NCI-H526 treated with DMSO at 0.1 percent for 48 hours (cell line): ENCODE data around the gene KCNIP1.
A peak's percentile ranks its signal among the peaks of the same experiment; 100 is the strongest.

Source experiments
- DNase-seq: peaks from one replicate; lab custom pipeline; 2025; lab: John Stamatoyannopoulos, UW

The KCNIP1 gene

DNA sequence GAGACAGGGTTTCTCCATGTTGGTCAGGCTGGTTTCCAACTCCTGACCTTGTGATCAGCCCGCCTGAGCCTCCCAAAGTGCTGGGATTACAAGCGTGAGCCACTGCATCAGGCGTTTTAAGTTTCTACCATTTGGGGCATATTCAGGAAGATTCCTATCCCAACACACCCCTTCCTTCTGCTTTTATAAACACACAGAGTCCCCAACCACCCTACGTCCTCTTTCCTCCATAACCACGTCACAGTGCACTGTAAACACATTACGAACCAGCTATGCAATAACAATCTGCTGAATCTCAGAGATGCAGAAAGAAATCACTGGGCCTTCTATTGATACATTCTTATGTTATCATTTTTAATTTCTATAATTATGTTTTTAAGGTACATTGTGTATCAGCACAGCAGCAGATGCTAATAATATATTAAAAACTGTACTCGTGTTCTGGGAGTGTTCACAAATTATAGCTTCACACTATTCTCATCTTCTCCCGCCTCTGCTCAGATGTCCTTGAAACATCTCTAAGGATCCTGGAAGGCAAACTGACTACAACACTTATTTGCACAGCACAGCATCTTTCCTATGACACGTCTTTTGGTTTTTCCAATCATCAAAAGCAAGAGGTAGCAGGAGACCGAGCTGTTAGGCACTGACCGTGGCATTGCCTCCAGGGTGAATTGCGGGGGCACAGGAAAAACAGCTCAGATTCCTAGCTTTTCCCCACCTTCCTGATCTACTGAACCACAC, 60.2 kb downstream of the KCNIP1 start:
- no peak for DNase-seq

DNA sequence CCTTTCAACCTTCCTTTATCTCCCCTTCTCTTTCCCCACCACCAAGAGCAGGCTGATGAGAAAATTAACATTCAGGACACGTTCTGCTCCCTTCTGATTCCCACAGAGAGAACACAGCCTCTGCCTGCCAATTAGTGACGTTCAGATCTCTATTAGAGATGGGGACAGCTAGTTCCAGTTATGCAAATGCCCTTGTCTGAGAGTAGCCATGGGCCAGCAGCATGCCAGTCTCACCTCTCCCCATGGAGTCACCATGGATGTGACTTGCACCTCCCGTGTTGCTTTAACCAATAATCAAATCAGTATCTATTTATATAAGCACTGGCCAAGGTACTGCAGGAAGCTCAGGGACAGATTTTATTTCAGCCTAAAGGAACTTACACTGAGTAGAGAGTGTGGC, 61.3 kb downstream of the KCNIP1 start:
- DNase-seq: peak; percentile 45

DNA sequence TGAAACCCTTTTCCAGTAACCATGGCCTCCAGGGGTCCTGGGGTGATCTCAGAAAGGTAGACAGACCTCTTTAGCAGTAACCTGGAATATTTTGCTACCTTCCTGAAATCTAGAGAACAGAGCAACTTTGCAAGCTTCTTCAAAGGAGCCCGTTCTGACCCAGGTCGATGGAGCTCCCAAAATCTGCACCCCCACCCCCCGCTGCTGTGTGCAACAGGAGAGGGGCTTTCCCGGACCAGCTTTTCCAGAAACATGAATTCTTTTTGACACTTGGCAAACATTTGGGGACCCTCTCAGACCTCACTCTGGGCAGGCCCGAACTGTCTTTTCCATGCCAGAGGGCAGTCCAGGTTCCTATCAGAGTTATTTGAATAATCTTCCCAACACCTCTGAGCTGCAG, 65.3 kb downstream of the KCNIP1 start:
- no peak for DNase-seq

DNA sequence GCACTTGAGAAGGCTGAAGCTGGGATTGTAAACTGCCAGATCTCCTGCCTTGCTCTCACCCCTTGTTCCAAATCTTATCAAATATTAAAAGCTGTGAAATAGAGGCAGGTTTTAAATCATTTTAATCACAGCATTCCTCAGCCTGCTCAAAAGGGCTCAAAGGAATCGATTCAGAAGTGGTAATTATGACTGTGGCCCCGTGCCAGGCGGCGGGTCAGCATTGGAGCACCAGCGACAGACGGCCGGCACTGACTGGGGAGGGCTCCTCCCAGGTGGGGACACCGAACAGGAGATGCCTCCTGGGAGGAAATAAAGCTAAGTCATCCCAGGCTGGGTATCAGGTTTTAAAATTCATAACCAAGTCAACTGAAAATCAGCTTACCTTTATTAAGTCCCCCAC, 66.7 kb downstream of the KCNIP1 start:
- no peak for DNase-seq

DNA sequence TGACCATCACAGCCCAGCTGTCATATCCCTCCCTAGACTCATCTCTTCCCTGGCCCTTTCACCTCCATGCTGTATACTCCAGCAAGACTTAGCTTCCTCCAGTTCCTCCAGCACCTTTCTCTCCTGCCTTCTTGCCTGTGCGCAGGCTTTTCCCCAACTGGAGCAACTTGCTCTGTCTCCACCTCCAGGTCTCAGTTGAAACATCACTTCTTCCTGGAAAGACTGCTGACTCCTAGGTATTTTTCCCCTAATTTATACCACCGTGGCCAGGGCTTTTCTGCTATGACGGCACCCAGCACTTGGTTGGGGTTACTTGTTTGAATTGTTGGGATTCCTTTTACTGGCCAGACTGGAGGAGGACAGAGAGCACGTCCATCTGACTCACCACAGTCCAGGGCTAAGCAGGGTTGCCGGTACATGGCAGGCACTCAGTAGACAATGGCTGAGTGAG, 67.5 kb downstream of the KCNIP1 start:
- no peak for DNase-seq

DNA sequence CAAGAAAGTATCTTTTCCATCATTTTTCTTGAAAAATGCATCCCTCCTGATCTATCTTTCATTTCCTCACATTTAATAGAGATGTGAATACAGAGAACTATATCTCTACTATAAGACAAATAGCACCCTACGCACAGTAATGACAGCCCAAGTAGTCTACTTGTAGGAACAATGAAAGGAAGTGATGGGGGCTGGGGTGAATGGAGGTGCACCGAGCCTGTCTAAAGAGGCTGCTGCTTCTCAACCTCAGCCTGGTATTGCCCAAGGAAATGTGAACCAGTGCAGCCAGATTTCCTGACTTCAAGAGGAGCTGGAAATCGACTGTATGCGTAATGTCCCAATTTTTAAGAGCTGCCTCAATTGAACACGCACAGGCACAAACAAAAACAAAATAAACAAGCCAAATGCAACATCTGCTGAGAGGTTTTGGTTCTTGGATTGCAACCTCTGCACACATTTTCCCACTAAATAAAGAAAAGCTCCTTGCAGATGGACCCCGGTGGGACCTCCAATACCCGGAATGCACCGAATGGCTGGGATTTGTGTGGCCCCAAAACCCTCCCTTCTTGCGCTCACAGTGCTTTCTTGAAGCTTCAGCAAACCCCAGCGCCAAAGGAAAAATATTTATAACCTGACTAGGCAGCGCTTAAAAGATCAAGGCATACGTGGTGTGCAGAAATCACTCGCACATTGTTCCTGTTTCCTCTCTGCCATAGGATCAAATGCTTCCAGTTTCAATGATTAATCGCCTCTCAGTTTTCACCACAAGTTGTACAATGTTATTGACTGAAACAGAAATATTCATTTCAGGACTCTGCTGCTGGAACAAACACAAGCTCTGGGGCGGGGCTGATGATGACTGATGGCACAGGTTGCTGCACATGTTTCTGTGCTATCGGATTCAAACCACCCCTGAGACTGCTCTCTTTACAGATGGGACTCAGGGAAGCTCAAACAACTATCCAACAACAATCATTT, 68.3 kb downstream of the KCNIP1 start:
- DNase-seq: no peak

DNA sequence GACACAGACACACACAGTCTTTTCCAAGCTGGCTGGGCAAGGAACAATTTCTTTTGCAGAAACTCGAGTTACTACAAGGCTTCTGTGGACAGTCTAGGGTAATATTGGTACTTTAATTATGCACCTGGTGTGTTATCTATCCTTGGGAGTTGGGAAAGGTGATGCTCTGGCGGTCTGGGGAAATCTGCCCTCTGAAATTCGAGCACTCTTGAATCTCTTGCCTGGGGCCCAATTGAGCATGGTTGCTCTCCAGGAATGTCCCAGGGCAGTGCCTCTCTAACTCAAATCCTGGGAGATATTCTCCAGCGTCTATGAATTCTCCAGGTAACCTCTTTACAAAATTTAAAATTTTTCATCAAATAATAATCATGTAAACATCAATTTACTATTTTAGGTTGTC, 69.3 kb downstream of the KCNIP1 start:
- DNase-seq: peak; percentile 11

DNA sequence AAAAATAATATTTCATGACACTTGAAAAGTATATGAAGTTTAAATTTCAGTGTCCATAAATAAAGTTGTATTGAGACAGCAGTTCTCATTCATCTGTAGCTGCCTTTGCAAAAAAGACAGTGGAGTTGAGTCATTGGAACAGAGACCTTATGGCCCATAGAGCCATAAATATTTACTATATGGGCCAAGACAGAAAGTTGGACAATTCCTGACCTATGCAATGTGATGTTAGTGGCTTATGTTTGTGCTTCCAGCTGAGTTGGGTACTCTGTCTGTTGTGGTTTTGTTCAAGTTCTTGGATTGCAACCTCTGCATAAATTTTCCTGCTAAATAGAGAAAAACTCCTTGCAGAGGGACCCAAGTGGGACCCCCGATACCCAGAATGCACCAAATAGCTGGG, 69.8 kb downstream of the KCNIP1 start:
- DNase-seq: no peak

DNA sequence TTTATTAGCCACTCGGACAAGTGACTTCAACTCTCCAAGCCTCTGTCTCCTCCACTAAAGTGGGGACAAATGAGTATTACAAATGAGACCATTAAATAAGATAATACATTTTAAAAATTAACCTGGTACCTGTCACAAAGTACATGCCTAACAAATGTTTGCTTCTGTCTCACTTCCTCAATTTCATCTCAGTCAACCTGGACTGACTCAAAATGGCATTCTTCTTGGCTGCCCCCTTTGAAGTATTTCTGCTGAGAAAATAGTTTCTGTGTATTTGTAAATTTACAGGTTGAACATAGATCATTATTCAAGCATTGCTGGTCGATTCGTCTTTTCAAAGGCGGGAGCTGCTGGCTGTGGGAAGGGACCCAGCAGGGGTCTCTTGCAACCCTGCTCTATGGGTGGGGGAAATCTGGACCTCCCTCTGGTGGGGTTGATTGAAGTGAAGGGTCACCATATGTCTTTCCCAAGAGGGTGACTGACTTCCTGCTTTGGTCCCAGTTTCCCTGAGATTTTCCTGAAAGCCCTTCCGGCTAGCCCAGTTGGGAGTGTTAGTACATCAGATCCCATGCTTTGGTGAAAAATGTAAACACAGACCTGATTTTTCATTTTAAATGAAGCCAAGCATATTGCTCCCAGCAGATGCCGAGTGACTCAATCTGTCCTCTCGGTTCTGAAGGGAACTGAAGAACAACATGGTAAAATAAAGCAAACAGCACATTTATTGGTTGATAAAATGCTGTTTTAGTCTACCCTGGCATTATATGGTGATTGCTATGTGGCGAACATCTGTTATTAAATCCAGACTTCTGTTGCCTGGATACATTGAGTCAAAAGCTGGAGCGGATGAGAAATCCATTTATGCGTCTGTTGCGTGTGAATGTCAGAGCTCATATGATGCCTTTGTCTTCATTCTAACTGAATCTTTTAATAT, 73.0 kb downstream of the KCNIP1 start:
- DNase-seq: no peak

DNA sequence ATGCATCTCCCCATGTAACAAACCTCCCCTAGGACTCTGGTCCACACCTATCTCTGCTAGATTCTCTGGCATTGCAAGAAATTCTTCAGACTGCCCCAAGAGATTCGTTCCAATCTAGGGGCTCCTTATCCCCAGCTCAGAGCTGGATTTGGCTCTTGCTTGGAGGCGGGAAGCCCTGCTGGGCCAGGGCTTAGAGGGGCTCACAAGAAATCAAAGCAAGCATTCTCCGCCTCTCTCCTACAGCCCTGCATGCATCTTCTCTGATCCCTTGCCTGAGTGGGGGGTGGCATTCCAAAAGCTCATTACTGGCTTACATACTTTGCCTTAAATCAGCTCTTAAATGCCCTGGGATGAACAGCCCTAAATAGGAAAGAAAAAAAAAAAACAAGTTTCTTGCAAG, 75.8 kb downstream of the KCNIP1 start:
- DNase-seq: no peak

DNA sequence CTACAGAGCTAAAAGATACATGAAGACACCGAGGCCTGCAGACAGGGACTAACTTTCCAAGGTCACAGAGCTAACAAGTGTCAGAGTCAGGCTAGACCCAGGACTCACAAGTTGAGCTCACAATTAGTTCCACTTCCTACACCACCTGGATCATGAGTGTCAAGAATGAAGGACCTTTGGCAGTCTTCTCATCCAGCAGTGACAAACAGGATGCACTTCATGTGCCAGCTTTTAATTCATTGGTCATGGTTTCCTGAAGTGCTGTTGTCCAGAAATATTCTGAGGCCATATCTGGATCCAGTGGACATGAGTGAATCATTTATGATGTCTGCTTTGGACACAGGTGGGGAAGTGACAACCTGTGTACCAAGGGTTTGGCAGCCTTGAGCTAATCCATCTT, 77.4 kb downstream of the KCNIP1 start:
- no peak for DNase-seq

DNA sequence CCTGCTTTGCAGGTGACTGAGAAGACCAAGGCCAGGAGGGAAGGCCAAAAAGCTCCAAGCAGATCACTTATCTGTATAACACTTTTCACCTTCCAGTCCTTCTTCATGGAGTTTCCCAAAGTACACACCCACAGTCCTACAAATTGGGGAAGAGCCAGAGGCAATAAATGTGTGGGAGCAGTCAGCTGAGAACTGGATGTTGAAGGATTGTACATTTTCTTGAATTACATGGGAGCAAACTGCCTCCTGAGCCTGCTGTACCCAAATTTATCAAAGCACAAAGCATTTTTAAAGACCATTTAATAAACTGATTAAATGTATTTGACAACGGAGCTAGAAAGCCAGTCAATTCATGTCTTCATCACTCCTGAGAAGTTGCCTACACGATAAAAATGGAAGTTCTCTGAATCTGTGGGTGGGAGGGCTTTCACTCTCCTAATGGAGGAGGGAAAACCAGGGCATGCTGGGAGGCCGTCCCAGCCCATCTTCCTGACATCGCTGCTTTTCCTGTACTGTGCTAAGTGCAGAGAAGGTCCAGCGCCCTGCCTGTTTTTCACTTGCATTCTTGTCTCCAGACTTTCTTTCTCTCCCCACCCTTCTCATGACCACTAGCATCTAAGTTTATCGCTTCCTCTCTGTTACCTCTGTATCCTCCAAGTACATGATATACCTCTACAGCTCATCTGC, 79.0 kb downstream of the KCNIP1 start:
- DNase-seq: no peak

DNA sequence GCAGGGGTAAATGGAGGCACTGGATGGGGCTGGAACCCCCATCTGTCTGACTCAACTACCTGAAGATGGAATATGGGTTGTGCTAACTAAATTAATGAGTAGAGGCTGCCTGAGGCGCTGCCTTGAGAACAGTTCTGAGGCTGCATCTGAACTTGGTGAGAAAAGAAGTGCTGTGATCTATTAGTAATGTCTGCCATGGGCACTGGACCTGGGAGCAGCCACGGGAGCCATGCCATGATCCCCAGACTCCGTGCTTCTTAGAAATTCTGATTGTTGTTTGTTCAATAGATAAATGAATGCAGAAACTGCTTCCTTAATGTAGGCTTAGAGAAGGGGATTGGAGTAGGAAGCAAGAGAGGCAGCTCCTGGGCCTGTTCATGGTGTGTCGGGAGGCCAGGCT, 80.2 kb downstream of the KCNIP1 start:
- DNase-seq: no peak

DNA sequence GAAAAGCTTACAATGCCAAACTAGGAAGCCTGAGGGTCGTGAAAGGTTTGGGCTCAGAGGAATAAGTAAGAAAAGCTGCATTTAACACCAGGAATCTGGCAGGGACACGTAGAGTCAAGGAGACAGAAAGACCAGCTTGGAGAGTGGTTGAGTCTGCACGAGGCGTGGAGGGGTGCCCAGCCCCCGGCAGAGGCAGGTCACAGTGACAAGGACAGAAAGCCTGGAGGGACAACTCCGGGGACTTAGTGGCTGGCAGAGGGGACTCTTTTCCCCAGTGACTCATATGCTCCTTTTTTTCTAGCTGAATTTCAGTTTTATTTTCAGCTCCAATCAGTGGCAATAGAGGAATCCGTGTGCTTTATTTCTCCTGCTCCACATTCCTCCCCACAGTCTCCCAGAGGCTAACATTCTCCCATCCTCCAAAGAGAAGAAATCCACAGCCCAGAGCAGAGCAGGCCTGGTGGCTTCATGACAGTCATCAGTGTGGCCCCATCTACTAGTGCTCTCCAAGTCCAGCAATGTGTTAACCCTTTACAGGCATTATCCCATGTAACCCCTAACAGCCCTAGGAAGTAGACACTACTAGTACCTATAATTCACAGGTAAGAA, 80.7 kb downstream of the KCNIP1 start:
- no peak for DNase-seq

DNA sequence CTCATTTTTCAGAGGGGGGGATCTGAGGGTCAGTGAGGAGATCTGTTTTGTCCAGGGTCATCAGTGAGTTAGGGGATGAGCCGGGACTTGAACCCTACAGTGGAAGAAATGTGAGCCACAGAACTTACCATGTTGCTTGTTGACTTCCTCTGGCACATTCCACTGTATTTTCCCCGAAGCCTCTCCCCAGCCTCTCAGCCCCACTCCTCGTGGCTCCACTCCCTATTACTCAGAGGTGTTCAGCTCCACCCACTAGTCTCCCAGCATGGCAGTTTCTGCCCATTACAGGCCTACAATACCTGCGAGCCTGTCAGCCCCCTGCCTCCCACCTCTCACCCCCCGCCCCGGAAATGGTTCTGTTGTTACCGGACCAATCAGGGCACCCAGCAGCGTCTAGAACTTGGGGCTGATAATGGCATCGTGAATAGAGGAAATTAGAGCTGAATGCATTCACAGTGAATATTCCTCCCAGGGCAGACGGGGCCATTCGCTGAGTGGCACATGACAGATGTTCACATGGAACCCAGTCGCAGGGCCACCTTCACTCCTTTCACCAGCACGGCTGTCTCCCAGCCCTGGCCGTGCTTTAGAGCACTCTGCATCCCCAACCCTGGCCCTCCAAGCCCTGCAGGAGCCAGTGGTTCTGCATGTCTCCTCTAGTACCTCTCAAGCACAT, 81.6 kb downstream of the KCNIP1 start:
- no peak for DNase-seq

DNA sequence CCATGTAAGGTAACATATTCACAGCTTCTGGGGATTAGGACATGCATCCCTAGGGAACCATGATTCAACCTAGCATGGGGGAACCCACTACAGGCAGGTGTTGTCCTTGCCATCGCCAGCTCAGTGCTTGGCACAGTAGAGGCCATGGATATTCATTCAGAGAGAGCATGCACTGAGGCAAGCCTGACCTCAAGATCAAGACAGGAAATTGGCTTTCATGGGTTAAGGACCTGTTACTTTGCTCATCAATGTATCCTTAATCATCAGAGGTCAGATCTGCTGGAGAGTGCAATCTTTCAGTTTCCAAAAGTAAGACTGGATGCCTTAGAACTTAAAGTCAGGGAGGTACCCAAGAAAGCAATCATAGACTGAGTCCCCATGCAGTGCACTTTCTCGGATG, 84.0 kb downstream of the KCNIP1 start:
- no peak for DNase-seq

DNA sequence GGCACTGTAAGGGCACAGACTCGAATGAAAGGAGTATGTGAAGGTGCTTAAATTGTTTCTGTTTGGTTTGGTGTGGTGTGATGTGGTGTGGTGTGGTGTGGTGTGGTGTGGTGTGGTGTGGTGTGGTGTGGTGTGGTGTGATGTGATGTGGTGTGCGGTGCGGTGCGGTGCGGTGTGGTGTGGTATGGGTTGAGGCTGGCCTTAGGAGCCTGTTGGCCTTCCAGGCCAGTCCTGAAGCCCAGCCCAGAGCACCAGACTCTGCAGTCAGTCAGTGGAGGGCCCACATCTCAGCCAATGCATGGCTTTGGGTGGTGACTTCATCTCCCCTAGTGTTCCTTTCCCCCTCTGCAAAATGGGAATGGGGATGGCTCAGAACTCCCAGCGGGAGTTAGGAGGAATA, 85.8 kb downstream of the KCNIP1 start:
- no peak for DNase-seq

DNA sequence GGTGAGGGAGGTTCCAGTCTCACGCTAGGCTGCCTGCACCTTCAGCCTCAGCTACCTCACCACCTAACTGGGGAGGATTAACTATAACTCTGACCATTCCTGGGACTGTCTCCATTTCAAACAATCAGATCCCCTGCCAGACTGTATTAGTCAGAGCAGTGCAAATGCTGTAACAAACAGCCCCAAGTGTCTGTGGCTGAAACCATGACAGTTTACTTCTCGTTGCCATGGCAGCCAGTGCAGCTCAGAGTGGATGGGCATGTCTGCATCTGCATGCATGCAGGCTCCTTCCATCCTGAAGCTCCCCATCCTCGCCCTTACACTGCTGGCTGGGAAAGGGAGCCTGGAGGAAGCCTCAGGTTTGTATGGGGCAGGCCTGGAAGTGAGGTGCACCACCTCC, 86.7 kb downstream of the KCNIP1 start:
- DNase-seq: no peak

DNA sequence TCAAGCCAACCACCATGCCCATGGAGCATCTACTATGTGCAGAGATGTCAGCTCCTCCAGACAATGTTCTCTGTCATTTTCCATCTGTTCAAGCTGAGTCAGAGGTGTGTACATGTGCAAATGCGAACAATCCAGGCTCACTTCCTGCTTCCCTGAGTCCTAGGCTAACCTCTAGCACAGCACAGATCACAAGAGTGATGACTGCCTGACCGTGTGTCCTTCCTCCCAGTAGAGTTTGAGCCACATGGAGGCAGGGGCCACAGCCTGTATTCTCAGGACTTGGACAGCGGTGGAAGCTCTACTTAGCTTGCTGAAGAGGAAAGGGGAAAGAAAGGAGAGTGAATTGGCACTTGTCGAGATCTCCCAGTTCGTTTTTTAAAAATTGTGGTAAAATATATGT, 87.2 kb downstream of the KCNIP1 start:
- DNase-seq: no peak

DNA sequence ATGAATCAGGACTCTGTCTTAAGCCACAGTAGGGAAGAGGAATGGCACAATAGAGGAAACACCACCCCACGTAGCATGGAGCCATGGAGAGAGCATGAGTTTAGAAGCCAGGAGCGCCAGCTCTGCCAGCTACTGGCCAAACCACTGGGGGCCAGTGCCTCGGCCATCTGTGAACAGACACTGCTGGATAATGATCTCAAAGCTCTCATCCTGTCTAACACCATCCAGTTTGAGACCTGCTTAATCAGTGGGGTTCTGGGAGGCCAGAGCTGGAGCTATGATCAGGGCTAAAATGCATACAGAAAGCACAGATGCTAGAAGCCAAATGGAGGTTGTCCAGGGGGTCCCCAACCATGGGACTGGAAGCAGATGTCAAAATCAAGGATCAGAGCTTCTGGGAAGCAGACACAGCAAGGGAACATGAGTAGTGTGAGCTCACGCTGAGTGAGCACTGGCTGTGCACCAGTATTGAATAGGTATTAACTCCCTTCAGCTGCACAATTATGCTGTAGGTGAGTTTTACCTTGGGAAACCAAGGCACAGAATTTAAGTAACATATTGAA, 92.7 kb downstream of the KCNIP1 start:
- no peak for DNase-seq
